ENCODE data around the gene TRIM25. TPM values are rescaled to one million over a fixed set of nuclear protein-coding genes. Genes with fewer than 3 reads are reported as not detected.

The TRIM25 gene
- total RNA-seq, 2 experiments from 2014 or later = 168 to 193 TPM

GRCh38 chr17:56887552-56888467 is 26.0 kb downstream of the TRIM25 start:
- Mint-ChIP-seq H3K4me1 (peaks cover 8% of the 10 kb centered on the region), H3K36me3 (ENCODE audit: low read depth) (peaks cover 73% of the 10 kb centered on the region), H3K27ac (peak overlapping the region; percentile 39), H3K9me3 (peaks cover 9% of the 10 kb centered on the region), H3K4me3 (no peak overlapping the region), H3K27me3 (no peaks in the 10 kb centered on the region)
- ChIA-PET POLR2A (interaction anchor here (0.5 kb wide), 1 partner anchor 9 kb away, joined by 7 read pairs; no protein-coding TSS in a partner anchor), CTCF (no interaction called here)
- no peak for DNase-seq

GRCh38 chr17:56887105-56887504 is 26.7 kb downstream of the TRIM25 start:
- H3K27ac Mint-ChIP-seq = peak overlapping the region; percentile 39
- peaks cover 67% of the 10 kb centered on the region for H3K36me3 Mint-ChIP-seq (ENCODE audit: low read depth)
- no peak overlapping the region for H3K4me3 Mint-ChIP-seq
- H3K4me1 Mint-ChIP-seq = peaks cover 7% of the 10 kb centered on the region
- peaks cover 9% of the 10 kb centered on the region for H3K9me3 Mint-ChIP-seq
- DNase-seq = no peak
- ChIA-PET POLR2A (interaction anchor here (0.5 kb wide), 1 partner anchor 10 kb away, joined by 7 read pairs; no protein-coding TSS in a partner anchor), CTCF (no interaction called here)
- no peaks in the 10 kb centered on the region for H3K27me3 Mint-ChIP-seq

- no peaks in the 10 kb centered on the region for H3K27me3 Mint-ChIP-seq
- ChIA-PET CTCF (interaction anchor here (1.1 kb wide), 1 partner anchor 13 kb away, joined by 3 read pairs; no protein-coding TSS in a partner anchor), POLR2A (no interaction called here)
- H3K36me3 Mint-ChIP-seq (ENCODE audit: low read depth) = peaks cover 63% of the 10 kb centered on the region
- H3K4me3 Mint-ChIP-seq = no peak overlapping the region
- H3K9me3 Mint-ChIP-seq = peaks cover 9% of the 10 kb centered on the region
- peak overlapping the region; percentile 14 for H3K27ac Mint-ChIP-seq
- no peak for DNase-seq
- peaks cover 7% of the 10 kb centered on the region for H3K4me1 Mint-ChIP-seq
These were observed 27.5 kb downstream of the TRIM25 start for GRCh38 chr17:56886288-56886731.

DNA sequence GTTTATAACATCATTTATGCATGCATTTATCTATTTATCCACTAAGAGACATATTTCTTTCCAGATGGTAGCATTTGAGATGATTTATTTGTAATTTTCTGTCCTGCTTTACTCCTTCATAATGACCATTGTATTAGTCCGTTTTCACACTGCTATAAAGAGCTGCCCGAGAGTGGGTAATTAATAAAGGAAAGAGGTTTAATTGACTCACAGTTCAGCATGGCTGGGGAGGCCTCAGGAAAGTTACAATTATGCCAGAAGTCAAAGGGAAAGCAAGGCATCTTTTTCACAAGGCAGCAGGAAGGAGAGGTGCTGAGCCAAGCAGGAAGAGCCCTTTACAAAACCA is 28.6 kb downstream of the TRIM25 start:
- Mint-ChIP-seq H3K36me3 (ENCODE audit: low read depth) (peaks cover 53% of the 10 kb centered on the region), H3K9me3 (peaks cover 9% of the 10 kb centered on the region), H3K27me3 (no peaks in the 10 kb centered on the region), H3K4me1 (peaks cover 7% of the 10 kb centered on the region), H3K4me3 (no peak overlapping the region), H3K27ac (no peak overlapping the region)
- ChIA-PET CTCF (no interaction called here), POLR2A (no interaction called here)
- no peak for DNase-seq

GRCh38 chr17:56884483-56885311 is 29.2 kb downstream of the TRIM25 start:
- Mint-ChIP-seq H3K4me3 (no peak overlapping the region), H3K9me3 (peaks cover 9% of the 10 kb centered on the region), H3K4me1 (peaks cover 7% of the 10 kb centered on the region), H3K36me3 (ENCODE audit: low read depth) (peaks cover 47% of the 10 kb centered on the region), H3K27me3 (no peaks in the 10 kb centered on the region), H3K27ac (no peak overlapping the region)
- ChIA-PET CTCF (interaction anchor here (2.1 kb wide), 1 partner anchor 9 kb away, joined by 12 read pairs; no protein-coding TSS in a partner anchor), POLR2A (no interaction called here)
- no peak for DNase-seq

- Mint-ChIP-seq H3K36me3 (ENCODE audit: low read depth) (peaks cover 36% of the 10 kb centered on the region), H3K27me3 (no peaks in the 10 kb centered on the region), H3K4me3 (no peak overlapping the region), H3K27ac (no peak overlapping the region), H3K4me1 (peaks cover 7% of the 10 kb centered on the region), H3K9me3 (peaks cover 9% of the 10 kb centered on the region)
- no peak for DNase-seq
- ChIA-PET POLR2A (interaction anchor here (0.6 to 0.7 kb wide), 2 partner anchors 63 to 1197 kb away, joined by 7 to 9 read pairs; no protein-coding TSS in a partner anchor), CTCF (interaction anchor here (2.1 kb wide), 1 partner anchor 11 kb away, joined by 12 read pairs; no protein-coding TSS in a partner anchor)
These were observed 30.2 kb downstream of the TRIM25 start for GRCh38 chr17:56883616-56884015.

GRCh38 chr17:56881685-56882295 is 32.1 kb downstream of the TRIM25 start:
- H3K9me3 Mint-ChIP-seq = no peaks in the 10 kb centered on the region
- peaks cover 5% of the 10 kb centered on the region for H3K4me1 Mint-ChIP-seq
- ChIA-PET CTCF (no interaction called here), POLR2A (no interaction called here)
- DNase-seq = no peak
- H3K36me3 Mint-ChIP-seq (ENCODE audit: low read depth) = peaks cover 18% of the 10 kb centered on the region
- no peaks in the 10 kb centered on the region for H3K27me3 Mint-ChIP-seq
- H3K4me3 Mint-ChIP-seq = no peak overlapping the region
- no peak overlapping the region for H3K27ac Mint-ChIP-seq

- H3K4me1 Mint-ChIP-seq = peaks cover 5% of the 10 kb centered on the region
- H3K4me3 Mint-ChIP-seq = no peak overlapping the region
- DNase-seq = no peak
- ChIA-PET POLR2A (no interaction called here), CTCF (interaction anchor here (0.5 to 1.4 kb wide), 2 partner anchors 17 to 202 kb away, joined by 3 read pairs; no protein-coding TSS in a partner anchor)
- H3K9me3 Mint-ChIP-seq = no peaks in the 10 kb centered on the region
- H3K27ac Mint-ChIP-seq = no peak overlapping the region
- H3K27me3 Mint-ChIP-seq = no peaks in the 10 kb centered on the region
- peaks cover 10% of the 10 kb centered on the region for H3K36me3 Mint-ChIP-seq (ENCODE audit: low read depth)
These were observed 33.3 kb downstream of the TRIM25 start for GRCh38 chr17:56880571-56880970.

GRCh38 chr17:56880133-56880532 is 33.7 kb downstream of the TRIM25 start:
- POLR2A ChIA-PET = no interaction called here
- Mint-ChIP-seq H3K27me3 (no peaks in the 10 kb centered on the region), H3K27ac (no peak overlapping the region), H3K36me3 (ENCODE audit: low read depth) (peaks cover 10% of the 10 kb centered on the region), H3K4me3 (no peak overlapping the region), H3K9me3 (no peaks in the 10 kb centered on the region), H3K4me1 (peaks cover 1% of the 10 kb centered on the region)
- no peak for DNase-seq
- CTCF ChIA-PET = interaction anchor here (1.4 kb wide), 1 partner anchor 16 kb away, joined by 3 read pairs; no protein-coding TSS in a partner anchor

DNA sequence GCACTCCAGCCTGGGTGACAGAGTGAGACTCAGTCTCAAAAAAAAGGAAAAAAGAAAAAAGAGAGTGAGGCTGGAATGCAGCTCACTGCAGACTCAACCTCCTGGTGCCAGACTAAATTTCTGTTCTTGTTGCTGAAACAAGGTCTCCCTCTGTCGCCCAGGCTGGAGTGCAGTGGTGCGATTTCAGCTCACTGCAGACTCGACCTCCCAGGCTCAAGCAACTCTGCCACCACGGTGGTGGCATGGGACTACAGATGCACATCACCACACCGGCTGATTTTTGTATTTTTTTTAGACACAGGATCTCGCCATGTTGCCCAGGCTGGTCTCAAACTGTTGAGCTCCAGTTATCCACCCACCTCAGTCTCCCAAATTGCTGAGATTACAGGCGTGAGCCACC is 34.6 kb downstream of the TRIM25 start:
- no peaks in the 10 kb centered on the region for H3K9me3 Mint-ChIP-seq
- peaks cover 1% of the 10 kb centered on the region for H3K4me1 Mint-ChIP-seq
- H3K27ac Mint-ChIP-seq = no peak overlapping the region
- no peak for DNase-seq
- H3K27me3 Mint-ChIP-seq = no peaks in the 10 kb centered on the region
- H3K36me3 Mint-ChIP-seq (ENCODE audit: low read depth) = peaks cover 4% of the 10 kb centered on the region
- H3K4me3 Mint-ChIP-seq = no peak overlapping the region
- POLR2A ChIA-PET = no interaction called here
- CTCF ChIA-PET = interaction anchor here (0.6 to 1.4 kb wide), 2 partner anchors 16 to 30 kb away, joined by 3 to 4 read pairs; no protein-coding TSS in a partner anchor

DNA sequence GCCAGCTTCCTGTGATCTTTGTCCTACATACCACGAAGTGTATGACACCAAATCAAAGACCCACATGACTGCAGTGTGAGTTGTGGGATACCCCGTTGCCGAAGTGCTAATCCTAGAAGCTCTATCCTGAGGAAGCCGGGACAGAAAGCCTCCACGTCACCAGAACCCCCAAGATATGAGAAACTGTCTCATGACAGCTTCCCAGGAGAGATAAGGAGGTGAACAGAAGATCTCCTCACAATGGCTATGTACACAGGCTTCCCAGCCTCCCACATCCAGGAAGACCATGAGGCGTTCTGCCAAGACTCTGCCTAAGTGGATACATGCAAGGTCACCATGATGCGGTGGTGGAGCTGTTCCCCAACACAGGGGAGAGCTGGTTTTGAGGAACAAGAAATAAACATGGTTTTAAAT is 37.1 kb downstream of the TRIM25 start:
- Mint-ChIP-seq H3K9me3 (no peaks in the 10 kb centered on the region), H3K4me1 (peaks cover 1% of the 10 kb centered on the region), H3K27ac (no peak overlapping the region), H3K27me3 (peaks cover 4% of the 10 kb centered on the region), H3K4me3 (no peak overlapping the region), H3K36me3 (ENCODE audit: low read depth) (peaks cover 2% of the 10 kb centered on the region)
- ChIA-PET CTCF (interaction anchor here (1.2 kb wide), 1 partner anchor 22 kb away, joined by 3 read pairs; no protein-coding TSS in a partner anchor), POLR2A (no interaction called here)
- no peak for DNase-seq

DNA sequence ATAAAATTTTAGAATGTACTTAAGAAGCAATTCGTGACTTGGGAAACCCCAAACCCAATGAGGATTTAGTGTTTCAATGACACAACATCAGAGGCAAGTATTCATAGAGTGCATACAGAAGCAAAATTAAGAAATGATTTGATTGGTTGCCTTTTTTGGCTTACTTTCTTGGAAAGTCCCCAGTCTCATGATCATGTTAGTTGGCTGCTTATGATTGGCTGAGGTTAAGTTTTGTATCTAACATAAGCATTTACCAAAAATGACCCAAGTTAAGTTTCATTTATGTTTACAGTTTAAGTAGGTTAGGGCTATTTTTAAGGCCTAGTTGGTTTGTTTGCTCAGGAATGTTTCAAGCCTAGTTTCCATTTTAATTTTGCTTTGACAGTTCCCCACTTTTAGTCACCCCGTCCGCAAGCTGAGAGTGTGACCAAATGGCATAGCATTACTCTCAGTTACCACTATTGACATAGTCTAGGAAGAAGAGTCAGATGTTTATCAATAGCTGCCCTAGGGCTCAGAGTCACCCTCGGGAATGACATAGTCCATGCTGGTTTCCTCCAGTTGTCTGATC is 43.7 kb downstream of the TRIM25 start:
- H3K4me3 Mint-ChIP-seq = no peak overlapping the region
- no peak for DNase-seq
- no peaks in the 10 kb centered on the region for H3K9me3 Mint-ChIP-seq
- peaks cover 14% of the 10 kb centered on the region for H3K36me3 Mint-ChIP-seq (ENCODE audit: low read depth)
- peak overlapping the region; percentile 16 for H3K27ac Mint-ChIP-seq
- ChIA-PET POLR2A (no interaction called here), CTCF (interaction anchor here (0.7 to 1.5 kb wide), 3 partner anchors 39 to 66 kb away, joined by 3 read pairs; partner anchors contain the start of gene TRIM25)
- peaks cover 4% of the 10 kb centered on the region for H3K27me3 Mint-ChIP-seq
- H3K4me1 Mint-ChIP-seq = peaks cover 9% of the 10 kb centered on the region
